HG02610 (cell line): ENCODE measurements around the gene SFT2D3.

Source experiments
- ATAC-seq: cut with Tn5 transposase; IDR thresholded peaks from one replicate; pipeline ENCODE4 v1.9.1; 2021; ENCODE audit warnings: mild to moderate bottlenecking, moderate library complexity; ENCODE audit not compliant: unreplicated experiment

The SFT2D3 gene, protein sequence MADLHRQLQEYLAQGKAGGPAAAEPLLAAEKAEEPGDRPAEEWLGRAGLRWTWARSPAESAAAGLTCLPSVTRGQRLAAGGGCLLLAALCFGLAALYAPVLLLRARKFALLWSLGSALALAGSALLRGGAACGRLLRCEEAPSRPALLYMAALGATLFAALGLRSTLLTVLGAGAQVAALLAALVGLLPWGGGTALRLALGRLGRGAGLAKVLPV

GRCh38 chr2:127701193-127701650, at the start of gene SFT2D3:
Gene SFT2D3, plus strand, starts transcription at chr2:127701497. Its CDS starts 32 bp downstream, at chr2:127701529.
- peak; percentile 76 for ATAC-seq

DNA sequence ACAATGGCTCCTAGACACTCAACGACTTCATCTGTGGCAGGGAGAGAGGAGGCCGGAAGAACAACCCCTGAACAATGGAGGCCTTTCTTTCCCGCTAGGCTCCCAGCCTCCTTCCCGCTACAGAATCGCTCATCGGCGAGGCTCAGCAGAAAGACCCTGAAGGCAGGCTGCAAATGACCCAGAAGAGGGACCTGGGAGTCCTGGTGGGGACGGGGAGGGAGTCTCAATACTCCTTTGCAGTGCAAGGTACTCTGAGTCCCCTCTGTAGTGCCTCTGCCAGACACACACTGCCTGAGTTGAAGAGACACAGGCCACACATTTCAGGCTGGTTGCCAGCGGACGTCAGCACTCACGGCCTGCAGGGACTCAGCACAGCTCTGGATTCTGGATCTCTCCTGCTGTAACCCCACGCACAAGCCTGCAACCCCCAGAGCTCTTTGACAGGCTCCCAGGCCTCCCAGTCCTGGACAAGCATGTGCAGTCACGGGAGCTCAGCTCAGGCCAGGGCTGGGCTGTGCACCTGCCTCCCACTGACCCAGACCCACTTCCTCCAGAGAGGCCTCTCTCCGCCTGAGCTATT, 49.2 kb upstream of the SFT2D3 start:
- ATAC-seq: no peak

DNA sequence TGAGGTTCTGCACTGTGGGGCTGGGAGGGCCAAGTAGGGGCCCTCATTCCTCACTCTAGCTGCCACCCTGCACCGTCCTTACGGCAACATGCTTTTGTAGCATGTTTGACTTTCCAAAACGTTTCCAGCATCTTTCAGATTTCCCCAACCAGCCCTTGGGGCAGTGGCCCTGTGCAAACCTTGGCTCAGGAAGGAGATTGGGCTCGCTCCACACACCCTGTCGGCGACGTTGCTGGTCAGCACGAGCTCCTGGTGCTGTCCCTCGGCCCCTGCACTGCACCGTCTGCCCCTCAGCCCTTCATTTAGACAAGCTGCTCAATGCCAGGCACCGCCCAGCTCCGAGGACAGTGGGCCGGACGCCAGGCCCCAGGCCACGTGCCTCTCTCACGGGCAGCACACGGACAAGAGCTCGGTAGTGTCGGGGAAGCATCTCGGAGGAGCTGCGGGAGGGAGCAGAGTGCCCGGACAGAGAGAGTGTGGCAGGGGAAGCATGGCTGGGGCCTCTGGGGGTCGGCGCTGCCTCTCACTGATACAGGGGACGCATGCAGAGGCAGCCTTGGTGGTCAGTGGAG, 48.4 kb upstream of the SFT2D3 start:
- ATAC-seq: no peak

GRCh38 chr2:127653421-127654083, 47.7 kb upstream of the SFT2D3 start:
- no peak for ATAC-seq

DNA sequence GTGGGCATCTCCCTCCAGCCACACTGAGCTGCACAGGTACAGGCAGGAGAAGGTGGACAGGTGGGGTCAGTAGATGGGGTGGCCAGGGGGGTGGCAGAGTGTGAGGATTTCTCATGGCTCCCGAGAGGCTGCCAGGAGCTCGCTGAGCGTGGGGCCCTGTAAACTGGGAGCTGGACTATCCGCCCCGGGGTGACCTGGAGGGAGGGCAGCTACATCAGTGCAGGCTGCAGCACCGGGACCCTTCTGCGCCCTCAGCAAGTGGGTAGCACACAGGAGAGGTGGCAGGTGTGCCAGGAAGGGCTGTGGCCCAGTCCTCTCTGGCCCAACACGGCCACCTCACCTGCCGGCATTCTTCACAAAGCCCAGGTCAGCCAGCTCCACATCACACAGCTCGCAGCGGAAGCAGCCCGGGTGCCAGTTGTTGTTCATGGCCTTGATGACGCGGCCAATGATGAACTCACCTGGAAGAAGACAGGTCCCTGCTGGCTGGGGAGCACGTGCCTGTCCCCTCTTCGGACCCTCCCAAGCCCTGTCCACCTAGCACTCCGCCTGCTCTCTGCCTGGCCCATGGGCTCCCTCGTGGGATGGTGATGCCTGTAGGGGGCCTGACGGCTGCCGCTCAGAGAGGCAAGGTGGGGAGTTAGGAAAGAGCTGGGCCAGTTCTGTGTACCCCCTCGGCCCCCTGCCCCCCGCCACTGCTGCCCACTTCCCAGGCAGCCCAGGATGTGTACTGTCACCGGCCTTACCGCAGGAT, 47.0 kb upstream of the SFT2D3 start:
- no peak for ATAC-seq

DNA sequence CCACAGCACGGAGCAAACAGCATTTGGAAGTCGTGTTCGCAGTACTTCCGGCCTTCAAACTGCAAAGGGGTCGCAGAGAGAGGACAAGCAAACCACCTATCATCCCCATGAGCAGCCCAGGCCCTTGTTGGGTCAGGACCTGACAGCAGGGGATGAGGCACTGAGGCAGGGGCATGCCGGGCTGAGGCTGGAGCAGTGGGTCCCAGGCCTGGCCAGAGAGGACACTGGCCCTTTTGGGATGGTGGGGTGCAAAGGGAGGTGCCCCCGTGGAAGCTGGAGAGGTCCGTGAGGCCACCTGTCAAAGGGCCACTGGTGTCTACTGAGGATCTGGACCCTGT, 46.5 kb upstream of the SFT2D3 start:
- ATAC-seq: no peak

DNA sequence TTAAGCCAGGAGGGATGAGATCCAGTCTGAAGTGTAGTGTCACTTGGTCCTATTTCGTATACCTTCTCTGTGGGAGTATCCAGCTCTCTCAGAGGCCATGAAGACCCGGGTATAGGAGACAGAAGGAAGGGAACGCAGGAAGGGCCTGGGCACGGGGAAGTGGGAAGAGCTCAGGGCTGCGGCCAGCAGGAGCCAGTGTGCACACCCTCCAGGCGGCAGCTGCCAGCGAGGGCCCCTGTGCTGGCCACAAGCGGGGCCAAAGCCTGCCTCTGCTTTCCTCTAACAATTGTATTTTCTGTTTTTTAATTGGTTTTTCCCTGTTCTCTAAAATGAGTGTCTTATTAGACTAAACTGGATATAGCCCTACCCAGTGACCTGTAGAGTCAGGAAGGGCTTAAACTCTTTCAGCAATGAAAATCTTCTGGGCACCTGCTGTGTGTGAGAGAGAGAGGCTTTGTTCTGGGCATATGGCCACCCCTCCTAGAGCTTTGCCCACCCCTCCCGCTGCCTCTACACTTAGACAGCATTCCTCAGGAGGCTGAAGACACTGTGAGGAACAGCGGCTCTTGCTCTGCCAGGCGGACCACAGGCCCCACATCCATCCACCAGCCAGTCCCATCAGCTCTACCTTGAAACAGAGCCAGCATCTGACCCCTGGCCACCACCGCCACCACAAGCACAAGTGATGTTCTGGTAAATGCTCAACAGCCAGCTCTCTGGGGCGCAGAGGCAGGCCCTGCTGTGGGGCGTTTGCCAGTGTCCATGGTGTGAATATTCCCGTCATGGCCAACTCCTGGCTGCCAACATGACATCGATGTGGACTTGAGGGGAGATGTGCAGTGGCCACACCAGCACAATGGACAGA, 45.9 kb upstream of the SFT2D3 start:
- ATAC-seq: no peak

- ATAC-seq: no peak
Observed at GRCh38 chr2:127656569-127657231, 44.6 kb upstream of the SFT2D3 start.

- no peak for ATAC-seq
Observed at GRCh38 chr2:127657232-127657595, 44.1 kb upstream of the SFT2D3 start.

DNA sequence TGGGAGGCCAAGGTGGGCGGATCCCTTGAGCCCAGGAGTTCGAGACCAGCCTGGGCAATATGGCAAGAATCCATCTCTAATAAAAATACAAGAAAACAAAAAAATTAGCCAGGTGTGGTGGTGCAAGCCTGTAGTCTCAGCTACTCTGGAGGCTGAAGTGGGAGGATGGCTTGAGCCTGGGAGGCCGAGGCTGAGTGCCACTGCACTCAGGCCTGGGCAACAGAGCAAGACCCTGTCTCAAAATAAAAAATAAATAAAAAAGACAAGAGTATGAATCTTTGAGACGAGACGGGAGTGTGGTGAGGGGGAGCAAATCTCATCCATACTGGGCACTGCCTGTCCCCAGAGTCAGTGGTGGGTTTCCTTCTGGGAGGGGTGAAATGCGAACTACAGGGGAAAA, 43.2 kb upstream of the SFT2D3 start:
- no peak for ATAC-seq

GRCh38 chr2:127658641-127659407, 42.5 kb upstream of the SFT2D3 start:
- no peak for ATAC-seq

- no peak for ATAC-seq
Observed at GRCh38 chr2:127659408-127660290, 41.6 kb upstream of the SFT2D3 start.

DNA sequence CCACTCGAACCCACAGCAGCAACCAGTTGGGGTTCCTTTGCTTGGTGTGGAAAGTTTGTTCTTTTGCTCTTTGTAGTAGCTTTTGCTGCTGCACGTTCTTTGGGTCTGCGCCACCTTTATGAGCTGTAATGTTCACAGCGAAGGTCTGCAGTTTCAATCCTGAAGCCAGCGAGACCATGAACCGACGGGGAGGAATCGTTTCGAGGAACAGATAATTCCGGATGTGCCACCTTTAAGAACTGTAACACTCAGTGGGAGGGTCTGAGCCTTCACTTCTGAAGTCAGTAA, 41.1 kb upstream of the SFT2D3 start:
- ATAC-seq: no peak

DNA sequence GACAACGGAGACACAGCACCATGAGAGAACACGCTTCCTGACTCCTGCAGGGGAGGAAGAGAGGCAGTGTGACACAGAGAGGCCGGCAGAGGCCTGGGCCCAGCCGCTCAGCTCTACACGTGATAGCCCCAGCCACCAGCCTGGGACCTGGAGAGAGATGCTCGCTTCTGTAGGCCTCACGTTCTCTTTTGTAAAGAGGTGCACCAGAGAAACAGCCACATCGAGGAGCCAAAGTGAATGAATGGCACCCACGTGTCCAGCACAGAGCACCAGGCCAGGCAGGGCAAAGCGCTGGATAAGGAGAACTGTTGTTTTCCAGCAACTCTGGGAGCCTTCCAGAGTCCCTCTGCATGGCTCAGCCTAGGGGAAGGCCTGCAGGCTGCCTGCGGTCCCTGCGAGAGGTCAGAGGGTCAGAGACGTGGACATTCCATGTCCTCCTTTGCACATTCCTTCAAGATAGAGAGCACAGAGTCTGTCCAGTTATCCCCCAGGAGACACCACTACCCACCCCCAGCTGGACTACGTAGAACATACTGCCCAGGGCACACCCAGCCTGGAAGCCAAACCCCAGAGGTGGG, 40.1 kb upstream of the SFT2D3 start:
- ATAC-seq: no peak

DNA sequence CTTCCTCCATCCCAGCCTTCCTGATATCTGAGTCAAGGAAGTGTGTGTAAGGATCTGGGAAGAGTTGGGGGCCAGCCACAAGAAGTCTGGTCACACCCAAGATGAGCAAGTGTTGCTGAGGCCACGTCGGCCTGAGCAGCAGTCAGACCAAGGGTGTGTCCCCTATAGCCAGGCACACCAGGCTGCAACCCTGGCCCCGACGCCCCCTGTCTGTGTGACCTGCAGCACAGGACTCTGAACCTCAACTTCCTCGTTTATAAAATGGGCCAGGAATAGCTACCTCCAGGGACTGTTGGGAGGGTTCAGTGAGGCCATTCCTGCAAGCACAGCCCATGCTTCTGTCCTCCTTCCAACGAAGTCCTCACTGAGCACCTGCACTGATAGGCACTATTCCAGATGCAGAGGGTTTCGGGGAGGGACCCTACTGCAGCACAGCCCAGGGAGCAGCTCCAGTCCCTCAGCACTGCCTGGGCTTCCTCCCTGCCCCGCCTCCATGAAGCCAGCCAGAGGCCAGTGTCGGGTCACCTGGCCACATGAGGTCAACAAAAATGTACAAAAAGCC, 39.3 kb upstream of the SFT2D3 start:
- ATAC-seq: no peak

GRCh38 chr2:127662937-127663565, 38.2 kb upstream of the SFT2D3 start:
- ATAC-seq: no peak

DNA sequence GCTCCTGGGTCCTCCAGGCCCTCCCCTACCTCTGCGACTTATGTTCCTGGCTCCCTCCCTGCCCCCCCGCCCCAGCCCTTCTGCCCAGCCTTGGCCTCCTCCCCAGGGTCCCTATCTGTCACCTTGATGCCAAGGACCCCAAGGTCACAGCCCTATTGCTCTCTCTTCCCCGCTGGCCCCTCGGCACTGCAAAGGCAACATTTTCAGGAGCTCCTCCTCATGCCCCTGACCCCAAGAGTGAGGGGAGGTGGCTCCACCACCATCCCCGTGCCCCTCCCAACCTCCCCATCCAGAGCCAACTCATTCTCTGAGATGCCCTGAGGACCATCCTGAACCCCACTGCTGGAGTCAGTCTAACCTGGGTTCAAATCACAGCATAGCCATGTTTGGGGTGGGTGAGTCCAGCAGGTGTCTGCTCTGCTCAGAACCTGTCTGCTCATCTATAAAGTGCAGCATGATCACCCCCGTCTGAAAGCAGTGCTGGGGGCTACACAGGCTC, 37.7 kb upstream of the SFT2D3 start:
- ATAC-seq: no peak
